NB4 (cell line): ENCODE measurements around the gene KRT85.

Source experiments
- CTCF ChIP-seq: IDR thresholded peaks from one replicate; pipeline ENCODE4 v1.5.1; 2012; ENCODE audit warnings: low read depth, low read length
- POLR2A ChIP-seq: IDR thresholded peaks from 2 replicates; pipeline ENCODE4 v1.6.1; 2011; ENCODE audit warnings: mild to moderate bottlenecking; ENCODE audit not compliant: insufficient read length; ENCODE audit errors: extremely low read depth

GRCh38 chr12:52361553-52361952 lies 5.7 kb downstream of the KRT85 start:
- TF ChIP-seq POLR2A (no peak), CTCF (no peak)
